Panc1 (cell line): ENCODE measurements around the gene FOXB2.

Experiments
- CTCF ChIP-seq: fragments of 450-650 bp; IDR thresholded peaks from 2 replicates; pipeline ENCODE4 v1.5.1; 2017; ENCODE audit warnings: mild to moderate bottlenecking
- SIN3A ChIP-seq: IDR thresholded peaks from 2 replicates; pipeline ENCODE4 v1.6.1; 2012; ENCODE audit warnings: low read depth, mild to moderate bottlenecking, low read length, moderate library complexity, borderline replicate concordance; ENCODE audit not compliant: insufficient read depth
- TF ChIP-seq, protein P1 (sequence below), 2 experiments: IDR thresholded peaks; 2 replicates each; pipeline ENCODE4 v1.6.1; 2011 to 2012; ENCODE audit warnings: low read depth in 2 of 2, control low read depth in 1 of 2, low read length in 1 of 2, mild to moderate bottlenecking in 1 of 2, moderate library complexity in 1 of 2; ENCODE audit not compliant: insufficient read depth in 1 of 2

- TF ChIP-seq CTCF (no peak), SIN3A (no peak)
- TF ChIP-seq, protein P1, sequence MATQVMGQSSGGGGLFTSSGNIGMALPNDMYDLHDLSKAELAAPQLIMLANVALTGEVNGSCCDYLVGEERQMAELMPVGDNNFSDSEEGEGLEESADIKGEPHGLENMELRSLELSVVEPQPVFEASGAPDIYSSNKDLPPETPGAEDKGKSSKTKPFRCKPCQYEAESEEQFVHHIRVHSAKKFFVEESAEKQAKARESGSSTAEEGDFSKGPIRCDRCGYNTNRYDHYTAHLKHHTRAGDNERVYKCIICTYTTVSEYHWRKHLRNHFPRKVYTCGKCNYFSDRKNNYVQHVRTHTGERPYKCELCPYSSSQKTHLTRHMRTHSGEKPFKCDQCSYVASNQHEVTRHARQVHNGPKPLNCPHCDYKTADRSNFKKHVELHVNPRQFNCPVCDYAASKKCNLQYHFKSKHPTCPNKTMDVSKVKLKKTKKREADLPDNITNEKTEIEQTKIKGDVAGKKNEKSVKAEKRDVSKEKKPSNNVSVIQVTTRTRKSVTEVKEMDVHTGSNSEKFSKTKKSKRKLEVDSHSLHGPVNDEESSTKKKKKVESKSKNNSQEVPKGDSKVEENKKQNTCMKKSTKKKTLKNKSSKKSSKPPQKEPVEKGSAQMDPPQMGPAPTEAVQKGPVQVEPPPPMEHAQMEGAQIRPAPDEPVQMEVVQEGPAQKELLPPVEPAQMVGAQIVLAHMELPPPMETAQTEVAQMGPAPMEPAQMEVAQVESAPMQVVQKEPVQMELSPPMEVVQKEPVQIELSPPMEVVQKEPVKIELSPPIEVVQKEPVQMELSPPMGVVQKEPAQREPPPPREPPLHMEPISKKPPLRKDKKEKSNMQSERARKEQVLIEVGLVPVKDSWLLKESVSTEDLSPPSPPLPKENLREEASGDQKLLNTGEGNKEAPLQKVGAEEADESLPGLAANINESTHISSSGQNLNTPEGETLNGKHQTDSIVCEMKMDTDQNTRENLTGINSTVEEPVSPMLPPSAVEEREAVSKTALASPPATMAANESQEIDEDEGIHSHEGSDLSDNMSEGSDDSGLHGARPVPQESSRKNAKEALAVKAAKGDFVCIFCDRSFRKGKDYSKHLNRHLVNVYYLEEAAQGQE (IDR thresholded peaks at IDR 0.05; ENCODE audit: insufficient read depth in 1 of 2, low read depth in 2 of 2, low read length in 1 of 2), result no peak
Observed at GRCh38 chr9:77019236-77019925, at the start of gene FOXB2.
